Measurements from ENCODE around the gene RABGAP1L. TPM values are rescaled to one million over a fixed set of nuclear protein-coding genes. Genes with fewer than 3 reads are reported as not detected.

Gene RABGAP1L
- total and polyA plus RNA-seq, 10 of the 15 experiments (the other 5 are each of a cell fraction or from before 2014, with no cell fraction given) = 5.8 to 194 (median 113) TPM

GRCh38 chr1:174995121-174995520, 835.8 kb downstream of the RABGAP1L start:
- ChIA-PET SMC1A (ENCODE audit: uncharacterized antibody, unreplicated experiment) (interaction anchor here (1.3 to 6.5 kb wide), 5 partner anchors 12 to 195 kb away, joined by 3 to 89 read pairs (median 3); no protein-coding TSS in a partner anchor), CTCF (interaction anchor here (1.2 to 5.2 kb wide), 3 partner anchors 10 to 42 kb away, joined by 3 to 54 read pairs (median 3); no protein-coding TSS in a partner anchor), POLR2A (no interaction called here), RAD21 (ENCODE audit: unreplicated experiment) (interaction anchor here (0.9 to 1.4 kb wide), 4 partner anchors 9 to 31 kb away, joined by 3 to 4 read pairs (median 3); no protein-coding TSS in a partner anchor)
- H3K36me3 ChIP-seq (ENCODE audit: control insufficient read depth in 2 of 2, insufficient read depth in 2 of 2, low read length in 1 of 2) = peaks cover 0 to 6% of the 10 kb centered on the region in 2 experiments; a peak in 2 of 4 replicates
- H3K79me2 ChIP-seq (ENCODE audit: control insufficient read depth, insufficient read depth, low read length) = peaks cover 12% of the 10 kb centered on the region
- H3K27ac ChIP-seq (ENCODE audit: control insufficient read depth, insufficient read depth) = no peak overlapping the region
- no peaks in the 10 kb centered on the region; the same call in 1 of the 2 replicates for H3K4me1 ChIP-seq (ENCODE audit: control insufficient read depth, insufficient read depth, low read length)
- H4K20me1 ChIP-seq (ENCODE audit: control insufficient read depth, insufficient read depth) = no peaks in the 10 kb centered on the region
- DNase-seq (ENCODE audit: low read depth, low spot score) (no peak), ATAC-seq (no peak), FAIRE-seq (no peak)
- H3K9ac ChIP-seq (ENCODE audit: control insufficient read depth, insufficient read depth, low read length) = no peak overlapping the region
- H3K27me3 ChIP-seq (replicated peaks in 1 of 2; ENCODE audit: control insufficient read depth in 2 of 2, insufficient read depth in 2 of 2, low read length in 1 of 2) = no peaks in the 10 kb centered on the region
- H3K4me2 ChIP-seq (ENCODE audit: control insufficient read depth, insufficient read depth) = no peak overlapping the region
- H3K4me3 ChIP-seq = no peak overlapping the region
- no peak overlapping the region for H2AFZ ChIP-seq (ENCODE audit: control insufficient read depth, low read depth, low read length)
- WGBS (ENCODE audit: insufficient coverage, insufficient replicate concordance, low lambda C conversion rate, missing lambda C conversion rate) = 98% methylated on average over 3 of the region's 3 CpGs
- BruUV-seq (replicated peaks) = no TSS peak
- TF ChIP-seq EZH2 (IDR thresholded peaks at IDR 0.05; ENCODE audit: borderline replicate concordance, control insufficient read depth, low read depth, low read length) (no peak), NR2C2 (IDR thresholded peaks at IDR 0.05; ENCODE audit: borderline replicate concordance, control insufficient read depth, insufficient read length, low read depth) (no peak), E4F1 (IDR thresholded peaks at IDR 0.05; ENCODE audit: borderline replicate concordance, partially characterized antibody) (no peak), IKZF1 (conservative IDR thresholded peaks at IDR 0.05) (no peak), MXI1 (IDR thresholded peaks at IDR 0.05; ENCODE audit: low read depth, low read length) (no peak), SP1 (IDR thresholded peaks at IDR 0.05; ENCODE audit: low read depth, low read length) (no peak), TCF12 (IDR thresholded peaks at IDR 0.05; ENCODE audit: low read depth, low read length) (no peak), CREM (IDR thresholded peaks at IDR 0.05; ENCODE audit: low read depth) (no peak), ESRRA (IDR thresholded peaks at IDR 0.05; ENCODE audit: low read length) (no peak), WRNIP1 (IDR thresholded peaks at IDR 0.05; ENCODE audit: borderline replicate concordance, low read depth, low read length) (no peak), HDAC6 (IDR thresholded peaks at IDR 0.05; ENCODE audit: unreplicated experiment) (no peak), MTA3 (IDR thresholded peaks at IDR 0.05; ENCODE audit: borderline replicate concordance, low read length) (no peak), RFX5 (IDR thresholded peaks at IDR 0.05; ENCODE audit: low read depth, low read length) (no peak), SRF (IDR thresholded peaks at IDR 0.05; ENCODE audit: low read depth in 2 of 2, low read length in 2 of 2) (no peak), HSF1 (IDR thresholded peaks at IDR 0.05; ENCODE audit: low read depth, low read length) (no peak), SUZ12 (IDR thresholded peaks at IDR 0.05; ENCODE audit: unreplicated experiment) (no peak), SMAD5 (IDR thresholded peaks at IDR 0.05; ENCODE audit: low read depth) (no peak), FOS (IDR thresholded peaks at IDR 0.05; ENCODE audit: borderline replicate concordance, extremely low read depth, insufficient read length) (no peak)
- intact Hi-C loops (cut with micrococcal nuclease; ENCODE audit: unreplicated experiment) = loop anchor here (5.0 to 10.0 kb wide), 4 partner anchors 208 to 1170 kb away; partner anchors contain the start of genes CENPL, DARS2 and RABGAP1L
- H3K9me3 ChIP-seq (replicated peaks; ENCODE audit: control insufficient read depth, insufficient read depth, low read length) = no peaks in the 10 kb centered on the region
- in situ Hi-C loops (cut with MboI) = loop anchor here (5.0 to 10.0 kb wide), 2 partner anchors 223 to 730 kb away; no protein-coding TSS in a partner anchor

Data from GM12878 (cell line).